A549 (cell line): ENCODE data around the gene RHEBL1. TPM values are rescaled to one million over a fixed set of nuclear protein-coding genes. Genes with fewer than 3 reads are reported as not detected.

ENCODE experiments used
- ATAC-seq, 2 experiments: fragments of 200-7000 bp in 1 of 2; fragments of >200 bp in 1 of 2; cut with Nextera tagmentation in 1 of 2; cut with Tn5 transposase in 1 of 2; 3 replicates each; pipeline versions ENCODE4 v1.8.0 to v1.9.1; 2018 to 2020; ENCODE audit warnings: mild to moderate bottlenecking in 1 of 2, moderate library complexity in 1 of 2
- CTCF ChIA-PET: fragments of 300-600 bp; sonication (Branson Sonifier 250); formaldehyde crosslinking; extraction: SDS; loops from one replicate; lab custom pipeline; 2021; ENCODE audit warnings: antibody characterized with exemption, inconsistent platforms; lab: Yijun Ruan, JAX
- POLR2A ChIA-PET: fragments of 350-600 bp; formaldehyde crosslinking; extraction: SDS; loops from one replicate; lab custom pipeline; 2021; ENCODE audit warnings: antibody characterized with exemption, inconsistent platforms; lab: Yijun Ruan, JAX
- DNase-seq, 2 experiments: peaks; one replicate each; pipeline versions ENCODE4 v3.0.0 to v3.0.0-alpha.2; 2011 to 2016; ENCODE audit warnings: low read depth in 1 of 2, low spot score in 1 of 2
- FAIRE-seq: peaks from 2 replicates; lab custom pipeline; 2011; peaks lifted over from hg19 to GRCh38; lab: Jason Lieb, UNC
- H3K27ac ChIP-seq, 2 experiments: fragments of >200 bp; sonication (Bioruptor Twin); formaldehyde crosslinking; 3 replicates each; pipeline ENCODE4 v1.5.1; 2016 to 2017
- H3K4me1 ChIP-seq: fragments of >200 bp; sonication (Bioruptor Twin); formaldehyde crosslinking; 3 replicates; pipeline ENCODE4 v1.6.1; 2016
- H3K4me2 ChIP-seq: fragments of >200 bp; sonication (Bioruptor Twin); formaldehyde crosslinking; 3 replicates; pipeline ENCODE4 v1.6.1; 2016
- H3K4me3 ChIP-seq: fragments of >200 bp; sonication (Bioruptor Twin); formaldehyde crosslinking; 3 replicates; pipeline ENCODE4 v1.5.1; 2016
- H3K9me3 ChIP-seq: fragments of >200 bp; sonication (Bioruptor Twin); formaldehyde crosslinking; 3 replicates; pipeline ENCODE4 v1.6.1; 2016
- BHLHE40 ChIP-seq: IDR thresholded peaks from 2 replicates; pipeline ENCODE4 v1.6.1; 2012; ENCODE audit warnings: low read depth, low read length, inconsistent platforms
- CBX2 ChIP-seq: fragments of 200-600 bp; sonication (generic); IDR thresholded peaks from 2 replicates; pipeline ENCODE4 v1.6.1; 2016; ENCODE audit warnings: low read depth, mild to moderate bottlenecking, borderline replicate concordance
- CEBPB ChIP-seq, 2 experiments: fragments of >200 bp in 1 of 2; sonication (Bioruptor Twin) in 1 of 2; formaldehyde crosslinking in 1 of 2; IDR thresholded peaks; 2 replicates each; pipeline ENCODE4 v1.6.1; 2012 to 2016
- EP300 ChIP-seq, 2 experiments: fragments of >200 bp; sonication (Bioruptor Twin); formaldehyde crosslinking; IDR thresholded peaks; 2 replicates in 1 of 2; 3 replicates in 1 of 2; pipeline ENCODE4 v1.6.1; 2016 to 2017
- ESRRA ChIP-seq: fragments of 150-350 bp; IDR thresholded peaks from 2 replicates; pipeline ENCODE4 v1.6.1; 2014; ENCODE audit warnings: mild to moderate bottlenecking, low read length, borderline replicate concordance
- FOSL2 ChIP-seq, 2 experiments: fragments of 450-650 bp in 1 of 2; fragments of >200 bp in 1 of 2; sonication (Bioruptor Twin) in 1 of 2; formaldehyde crosslinking; IDR thresholded peaks; 2 replicates each; pipeline versions ENCODE4 v1.5.0 to v1.6.1; 2016 to 2020; ENCODE audit warnings: mild to moderate bottlenecking in 1 of 2, moderate library complexity in 1 of 2
- HDAC2 ChIP-seq: fragments of 200-600 bp; sonication (generic); IDR thresholded peaks from 2 replicates; pipeline ENCODE4 v1.6.1; 2016
- HOXB5 ChIP-seq: fragments of 250-450 bp; sonication (Bioruptor Pico); IDR thresholded peaks from 2 replicates; pipeline ENCODE4 v1.5.0; 2020; ENCODE audit warnings: mild to moderate bottlenecking, moderate library complexity
- KDM5A ChIP-seq: fragments of 200-600 bp; sonication (generic); IDR thresholded peaks from 2 replicates; pipeline ENCODE4 v1.6.1; 2016; ENCODE audit warnings: antibody characterized with exemption, mild to moderate bottlenecking
- MAFK ChIP-seq: fragments of 450-650 bp; IDR thresholded peaks from 2 replicates; pipeline ENCODE4 v1.6.1; 2014; ENCODE audit not compliant: partially characterized antibody
- MYC ChIP-seq: IDR thresholded peaks from 2 replicates; pipeline ENCODE4 v1.6.1; 2012; ENCODE audit warnings: mild to moderate bottlenecking, inconsistent platforms, low read length, improper control_type of control experiment, borderline replicate concordance
- NPAS2 ChIP-seq: fragments of 250-450 bp; sonication (Bioruptor Pico); IDR thresholded peaks from 2 replicates; pipeline ENCODE4 v1.8.0; 2022; ENCODE audit warnings: mild to moderate bottlenecking, moderate library complexity, borderline replicate concordance
- PHF8 ChIP-seq: fragments of 200-600 bp; sonication (generic); IDR thresholded peaks from 2 replicates; pipeline ENCODE4 v1.6.1; 2016; ENCODE audit warnings: low read depth, mild to moderate bottlenecking, antibody characterized with exemption, moderate library complexity, borderline replicate concordance
- RAD21 ChIP-seq, 2 experiments: fragments of >200 bp in 1 of 2; sonication (Bioruptor Twin) in 1 of 2; formaldehyde crosslinking in 1 of 2; IDR thresholded peaks in 1 of 2; conservative IDR thresholded peaks in 1 of 2; 2 replicates in 1 of 2; 3 replicates in 1 of 2; pipeline ENCODE4 v1.6.1; 2012 to 2018; ENCODE audit warnings: inconsistent platforms in 1 of 2
- RARB ChIP-seq: fragments of 250-450 bp; sonication (Bioruptor Pico); IDR thresholded peaks from 2 replicates; pipeline ENCODE4 v1.8.0; 2021; ENCODE audit warnings: mild to moderate bottlenecking, moderate library complexity
- RCOR1 ChIP-seq: fragments of 150-350 bp; IDR thresholded peaks from 2 replicates; pipeline ENCODE4 v1.6.1; 2014; ENCODE audit warnings: antibody characterized with exemption, low read length, low read depth
- RNF2 ChIP-seq: fragments of 200-600 bp; sonication (generic); IDR thresholded peaks from 2 replicates; pipeline ENCODE4 v1.6.1; 2016; ENCODE audit warnings: low read depth, mild to moderate bottlenecking, antibody characterized with exemption, moderate library complexity, borderline replicate concordance
- SREBF2 ChIP-seq: fragments of 450-650 bp; IDR thresholded peaks from 2 replicates; pipeline ENCODE4 v1.6.1; 2014; ENCODE audit warnings: mild to moderate bottlenecking, moderate library complexity
- ZC3H11A ChIP-seq: fragments of 450-650 bp; IDR thresholded peaks from 2 replicates; pipeline ENCODE4 v1.6.1; 2014; ENCODE audit warnings: antibody characterized with exemption, mild to moderate bottlenecking
- ZFP36 ChIP-seq: fragments of 450-650 bp; IDR thresholded peaks from 2 replicates; pipeline ENCODE4 v1.6.1; 2014; ENCODE audit warnings: borderline replicate concordance; ENCODE audit not compliant: partially characterized antibody
- ZSCAN20 ChIP-seq: fragments of 250-450 bp; sonication (Bioruptor Pico); IDR thresholded peaks from 2 replicates; pipeline ENCODE4 v1.8.0; 2022; ENCODE audit warnings: mild to moderate bottlenecking, moderate library complexity
- WGBS: methylation state at CpG from one replicate; pipeline ENCODE4 v1.1.6; 2017; ENCODE audit errors: missing lambda C conversion rate; 5-methylcytosine and 5-hydroxymethylcytosine counted together
- polyA plus RNA-seq, 4 experiments: library from polyadenylated mRNA; depleted of rRNA in 3 of 4; stranded (reverse); fragments of >200 nt; fragmentation: RNase III in 1 of 4; extraction: RNeasy Plus Mini Kit Qiagen cat#74134 plus additional on column Dnase treatment in 1 of 4; gene quantifications; 2 replicates in 3 of 4; 3 replicates in 1 of 4; pipeline ENCODE4 v1.2.3, GENCODE V29; 2011 to 2017
- TF ChIP-seq, protein P1 (sequence below): IDR thresholded peaks from 2 replicates; pipeline ENCODE4 v1.6.1; 2012; ENCODE audit warnings: low read depth, borderline replicate concordance
- TF ChIP-seq, protein P2 (sequence below): fragments of 200-600 bp; sonication (generic); IDR thresholded peaks from 2 replicates; pipeline ENCODE4 v1.6.1; 2016; ENCODE audit warnings: antibody characterized with exemption, mild to moderate bottlenecking, moderate library complexity

Gene RHEBL1
- polyA plus RNA-seq, 2 of the 4 experiments (the other 2 are of a cell fraction): 2.1 to 4.0 TPM

- ATAC-seq (no peak), FAIRE-seq (no peak), DNase-seq (no peak)
- ChIA-PET POLR2A (no interaction called here), CTCF (interaction anchor here (0.6 to 2.7 kb wide), 8 partner anchors 15 to 81 kb away, joined by 3 to 12 read pairs (median 4); no protein-coding TSS in a partner anchor)
- TF ChIP-seq KDM5A: no peak
- TF ChIP-seq RARB (CRISPR knock-in tag): no peak
- no peak for TF ChIP-seq PHF8
- no peak for TF ChIP-seq HDAC2
- no peak for TF ChIP-seq MAFK
- TF ChIP-seq NPAS2 (CRISPR knock-in tag): no peak
- peak overlapping the region; percentile 96 for H3K4me2 ChIP-seq
- WGBS: 17% methylated on average over 4 of the region's 4 CpGs
- H3K9me3 ChIP-seq: no peaks in the 10 kb centered on the region
- H3K4me1 ChIP-seq: peaks cover 34% of the 10 kb centered on the region
- H3K4me3 ChIP-seq: peak overlapping the region; percentile 81
- peak overlapping the region; percentile 6 to 99; a peak in 3 of 6 replicates for H3K27ac ChIP-seq
Observed at GRCh38 chr12:49057888-49058287, 11.9 kb downstream of the RHEBL1 start.

DNA sequence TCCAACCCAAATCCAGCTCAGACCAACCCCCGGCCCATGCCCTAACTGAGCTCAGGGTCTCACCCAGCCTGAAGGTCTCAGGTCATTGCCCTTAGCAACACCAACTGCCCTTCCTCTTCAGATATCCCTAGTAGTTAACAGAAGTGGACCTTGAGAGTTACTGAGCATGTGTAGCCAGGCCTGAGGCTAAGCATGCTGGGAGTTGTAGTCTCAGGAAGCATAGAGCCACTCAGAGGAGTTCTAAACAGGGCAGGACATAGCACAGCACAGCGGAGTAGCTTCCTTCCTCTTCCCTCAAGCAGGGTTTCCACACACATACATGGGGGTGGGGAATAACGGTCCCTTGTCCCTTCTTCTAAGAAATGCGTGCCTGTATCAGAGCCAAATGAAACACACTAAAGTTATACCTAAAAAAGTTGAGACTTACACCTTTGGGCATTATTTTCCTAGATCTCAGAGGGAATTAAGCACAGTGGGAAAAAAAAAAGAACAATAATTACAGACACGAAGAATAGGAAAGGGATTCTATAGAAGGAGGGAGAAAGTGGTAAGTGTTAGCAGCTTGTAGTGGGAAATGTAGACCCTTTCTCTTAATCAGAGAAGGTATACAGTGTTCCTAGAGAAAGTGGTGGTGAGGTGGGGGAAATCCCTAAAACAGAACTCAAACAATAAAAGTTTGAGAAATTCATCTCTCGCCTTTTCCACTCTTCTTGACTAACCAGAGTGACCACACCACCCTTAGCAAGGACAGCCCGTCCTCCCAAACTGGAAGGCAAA, 13.6 kb downstream of the RHEBL1 start:
- ChIA-PET POLR2A (no interaction called here), CTCF (interaction anchor here (0.6 to 3.3 kb wide), 7 partner anchors 9 to 212 kb away, joined by 3 to 27 read pairs (median 6); partner anchors contain the start of gene TUBA1A)
- peaks cover 29% of the 10 kb centered on the region for H3K4me1 ChIP-seq
- H3K4me2 ChIP-seq: peak overlapping the region; percentile 96
- ATAC-seq (peak; percentile 57 to 79; a peak in 5 of 6 replicates), DNase-seq (peak; percentile 75 to 83), FAIRE-seq (no peak)
- no peak overlapping the region for H3K27ac ChIP-seq
- WGBS: 64% methylated on average over 7 of the region's 7 CpGs
- H3K9me3 ChIP-seq: no peaks in the 10 kb centered on the region
- peak; percentile 46 for TF ChIP-seq ZFP36
- TF ChIP-seq FOSL2 (IDR thresholded peaks at IDR 0.05): no peak
- no peak for TF ChIP-seq FOSL2 (CRISPR knock-in tag; IDR thresholded peaks at IDR 0.05)
- no peak overlapping the region for H3K4me3 ChIP-seq

DNA sequence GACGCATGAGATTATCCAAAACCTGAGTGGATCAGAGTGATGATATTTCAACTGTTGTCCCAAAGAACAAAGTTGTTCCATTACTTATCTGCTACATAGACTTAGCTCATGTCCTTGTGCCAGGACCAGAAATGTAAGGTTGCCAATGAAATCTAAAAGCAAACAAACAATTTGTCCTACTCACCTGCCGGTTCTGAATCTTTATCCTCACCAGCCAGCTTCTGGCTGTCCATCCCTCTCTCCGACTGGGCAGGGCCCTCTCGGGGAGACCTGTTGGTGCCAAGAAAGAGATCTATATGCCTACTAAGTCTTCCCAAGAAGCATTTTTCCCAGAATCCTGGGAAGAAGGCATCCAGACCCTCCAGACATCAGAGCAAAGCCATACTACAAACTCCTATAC, 14.7 kb downstream of the RHEBL1 start:
- ChIA-PET CTCF (interaction anchor here (0.8 to 3.3 kb wide), 8 partner anchors 10 to 134 kb away, joined by 3 to 27 read pairs (median 4); partner anchors contain the start of gene TUBA1A), POLR2A (no interaction called here)
- H3K9me3 ChIP-seq: no peaks in the 10 kb centered on the region
- H3K27ac ChIP-seq: no peak overlapping the region
- ATAC-seq (no peak), DNase-seq (no peak), FAIRE-seq (no peak)
- WGBS: 91% methylated on average over 4 of the region's 4 CpGs
- TF ChIP-seq MYC (no peak), SREBF2 (no peak), RCOR1 (no peak), ESRRA (no peak), CBX2 (no peak), HOXB5 (no peak), MAFK (no peak), BHLHE40 (no peak), EP300 (IDR thresholded peaks at IDR 0.05) (no peak), RARB (CRISPR knock-in tag) (no peak), CEBPB (IDR thresholded peaks at IDR 0.05) (no peak), ZSCAN20 (no peak), ZC3H11A (no peak), RAD21 (conservative IDR thresholded peaks at IDR 0.05 in 1 of 2, IDR thresholded peaks at IDR 0.05 in 1 of 2) (no peak), RNF2 (no peak)
- TF ChIP-seq, protein P1, sequence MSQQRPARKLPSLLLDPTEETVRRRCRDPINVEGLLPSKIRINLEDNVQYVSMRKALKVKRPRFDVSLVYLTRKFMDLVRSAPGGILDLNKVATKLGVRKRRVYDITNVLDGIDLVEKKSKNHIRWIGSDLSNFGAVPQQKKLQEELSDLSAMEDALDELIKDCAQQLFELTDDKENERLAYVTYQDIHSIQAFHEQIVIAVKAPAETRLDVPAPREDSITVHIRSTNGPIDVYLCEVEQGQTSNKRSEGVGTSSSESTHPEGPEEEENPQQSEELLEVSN: no peak
- TF ChIP-seq, protein P2, sequence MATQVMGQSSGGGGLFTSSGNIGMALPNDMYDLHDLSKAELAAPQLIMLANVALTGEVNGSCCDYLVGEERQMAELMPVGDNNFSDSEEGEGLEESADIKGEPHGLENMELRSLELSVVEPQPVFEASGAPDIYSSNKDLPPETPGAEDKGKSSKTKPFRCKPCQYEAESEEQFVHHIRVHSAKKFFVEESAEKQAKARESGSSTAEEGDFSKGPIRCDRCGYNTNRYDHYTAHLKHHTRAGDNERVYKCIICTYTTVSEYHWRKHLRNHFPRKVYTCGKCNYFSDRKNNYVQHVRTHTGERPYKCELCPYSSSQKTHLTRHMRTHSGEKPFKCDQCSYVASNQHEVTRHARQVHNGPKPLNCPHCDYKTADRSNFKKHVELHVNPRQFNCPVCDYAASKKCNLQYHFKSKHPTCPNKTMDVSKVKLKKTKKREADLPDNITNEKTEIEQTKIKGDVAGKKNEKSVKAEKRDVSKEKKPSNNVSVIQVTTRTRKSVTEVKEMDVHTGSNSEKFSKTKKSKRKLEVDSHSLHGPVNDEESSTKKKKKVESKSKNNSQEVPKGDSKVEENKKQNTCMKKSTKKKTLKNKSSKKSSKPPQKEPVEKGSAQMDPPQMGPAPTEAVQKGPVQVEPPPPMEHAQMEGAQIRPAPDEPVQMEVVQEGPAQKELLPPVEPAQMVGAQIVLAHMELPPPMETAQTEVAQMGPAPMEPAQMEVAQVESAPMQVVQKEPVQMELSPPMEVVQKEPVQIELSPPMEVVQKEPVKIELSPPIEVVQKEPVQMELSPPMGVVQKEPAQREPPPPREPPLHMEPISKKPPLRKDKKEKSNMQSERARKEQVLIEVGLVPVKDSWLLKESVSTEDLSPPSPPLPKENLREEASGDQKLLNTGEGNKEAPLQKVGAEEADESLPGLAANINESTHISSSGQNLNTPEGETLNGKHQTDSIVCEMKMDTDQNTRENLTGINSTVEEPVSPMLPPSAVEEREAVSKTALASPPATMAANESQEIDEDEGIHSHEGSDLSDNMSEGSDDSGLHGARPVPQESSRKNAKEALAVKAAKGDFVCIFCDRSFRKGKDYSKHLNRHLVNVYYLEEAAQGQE: no peak
- no peak overlapping the region for H3K4me2 ChIP-seq
- H3K4me1 ChIP-seq: peaks cover 35% of the 10 kb centered on the region
- no peak overlapping the region for H3K4me3 ChIP-seq
